ENCODE data around the gene IDH1. TPM values are rescaled to one million over a fixed set of nuclear protein-coding genes. Genes with fewer than 3 reads are reported as not detected.

IDH1 gene
- total RNA-seq (2016; rRNA removed; fragmentation: Illumina TruSeq; extraction: Trizol) = 1,077 and 1,654 TPM in 2 replicates
- total RNA-seq (2016; cell fraction: cytosol; rRNA removed; fragmentation: Illumina TruSeq; extraction: Trizol; ENCODE audit: low read depth) = 96.9 and 104 TPM in 2 replicates
- 1,083 and 1,679 TPM in 2 replicates for total RNA-seq (2016; cell fraction: insoluble cytoplasmic fraction; rRNA removed; fragmentation: Illumina TruSeq; extraction: Trizol)
- 314 and 331 TPM in 2 replicates for total RNA-seq (2016; cell fraction: membrane; rRNA removed; fragmentation: Illumina TruSeq; extraction: Trizol)
- total RNA-seq (2016; cell fraction: nucleus; rRNA removed; fragmentation: Illumina TruSeq; extraction: Trizol) = 500 TPM in 2 replicates
- polyA plus RNA-seq (2011; rRNA removed) = 258 and 312 TPM in 2 replicates
- 157 and 214 TPM in 2 replicates for polyA plus RNA-seq (2011; cell fraction: cytosol; rRNA removed)
- polyA plus RNA-seq (2011; cell fraction: nucleus; rRNA removed) = 167 and 204 TPM in 2 replicates
- 217 and 288 TPM in 2 replicates for polyA plus RNA-seq (2012)
- 73.2 and 78.3 TPM in 2 replicates for polyA plus RNA-seq (2016; cell fraction: cytosol; fragmentation: Illumina TruSeq; extraction: Trizol; ENCODE audit: low read depth)
- 1,387 and 1,488 TPM in 2 replicates for polyA plus RNA-seq (2016; cell fraction: insoluble cytoplasmic fraction; fragmentation: Illumina TruSeq; extraction: Trizol; ENCODE audit: low read depth)
- 191 and 213 TPM in 2 replicates for polyA plus RNA-seq (2016; cell fraction: membrane; fragmentation: Illumina TruSeq; extraction: Trizol; ENCODE audit: low read depth)
- polyA plus RNA-seq (2016; cell fraction: nucleus; fragmentation: Illumina TruSeq; extraction: Trizol; ENCODE audit: insufficient read depth, low read depth) = 593 and 621 TPM in 2 replicates
- 68.1 and 135 TPM in 2 replicates for polyA minus RNA-seq (2011; rRNA and poly(A)+ RNA removed; ENCODE audit: low replicate concordance)
- polyA minus RNA-seq (2011; cell fraction: cytosol; rRNA and poly(A)+ RNA removed) = 164 and 173 TPM in 2 replicates
- 247 and 293 TPM in 2 replicates for polyA minus RNA-seq (2011; cell fraction: nucleus; rRNA and poly(A)+ RNA removed)
- Bru-seq, nascent RNA = percentile 98 among the genes with signal in this experiment
- percentile 99 among the genes with signal in this experiment for BruChase-seq, experiment 1, labeled RNA remaining after a 6-hour chase
- percentile 99 among the genes with signal in this experiment for BruChase-seq, experiment 2, labeled RNA remaining after a 2-hour chase
- long read RNA-seq, experiment 1, transcript IDH1-201 (10 exons, 2,382 nt) = major isoform, 874 of 998 reads
- long read RNA-seq, experiment 1, transcript IDH1-203 (10 exons, 2,441 nt) = minor isoform, 6 of 998 reads
- long read RNA-seq, experiment 1, partial matches to known transcripts = 64 of 998 reads
- long read RNA-seq, experiment 1, other reads (novel, unspliced or antisense) = 43 of 998 reads
- long read RNA-seq, experiment 2, transcript IDH1-201 (10 exons, 2,382 nt) = major isoform, 167 of 511 reads
- long read RNA-seq, experiment 2, transcript IDH1-203 (10 exons, 2,441 nt) = minor isoform, 18 of 511 reads
- long read RNA-seq, experiment 2, partial matches to known transcripts = 87 of 511 reads
- long read RNA-seq, experiment 2, other reads (novel, unspliced or antisense) = 231 of 511 reads

GRCh38 chr2:208254871-208255556 is at the start of gene IDH1:
Gene IDH1 (minus strand): TSS chr2:208255071. CDS start chr2:208251551, 3,520 bp downstream.
- Histone ChIP-seq H3K4me2 (ENCODE audit: low read depth, low read length) (peak within 1 kb of the TSS; percentile 95), H2AFZ (ENCODE audit: low read length) (peak within 1 kb of the TSS; percentile 64), H3K9ac (ENCODE audit: insufficient read depth, low read depth, low read length) (peak within 1 kb of the TSS; percentile 91), H3K36me3 (replicated peaks in 1 of 2; ENCODE audit: control insufficient read depth in 1 of 2, insufficient read depth in 2 of 2, low read length in 2 of 2) (peaks cover 3 to 30% of the 10 kb centered on the region in 2 experiments; a peak in 4 of 5 replicates), H3K27ac (ENCODE audit: extremely low read length, insufficient read depth, low read length) (peak within 1 kb of the TSS; percentile 97), H3K4me1 (ENCODE audit: insufficient read depth, low read length) (peaks cover 65% of the 10 kb centered on the region), H3K9me3 (ENCODE audit: low read length) (no peaks in the 10 kb centered on the region), H3K4me3 (replicated peaks in 1 of 3; ENCODE audit: insufficient read depth in 1 of 3, low read depth in 2 of 3, low read length in 3 of 3) (peak within 1 kb of the TSS; percentile 85 to 100 (median 100)), H4K20me1 (ENCODE audit: insufficient read depth, low read length) (no peaks in the 10 kb centered on the region), H3K27me3 (ENCODE audit: control insufficient read depth in 1 of 2, insufficient read depth in 2 of 2, low read length in 2 of 2) (no peaks in the 10 kb centered on the region; a peak in 2 of 5 replicates), H3K79me2 (ENCODE audit: insufficient read depth, low read length) (peaks cover 40% of the 10 kb centered on the region)
- 1% methylated on average over 37 of the region's 48 CpGs for WGBS (ENCODE audit: low lambda C conversion rate)
- ChIA-PET CTCF (ENCODE audit: low intra/inter-chr PET ratio, low total read pairs) (interaction anchor here (1.1 to 2.4 kb wide), 6 partner anchors 10 to 153 kb away, joined by 3 to 11 read pairs (median 4); no protein-coding TSS in a partner anchor), POLR2A (interaction anchor here (0.7 to 7.8 kb wide), 27 partner anchors 10 to 1916 kb away, joined by 3 to 145 read pairs (median 5); partner anchors contain the start of genes CCNYL1, CREB1, FZD5 and KANSL1L)
- intact Hi-C loops (cut with micrococcal nuclease; ENCODE audit: unreplicated experiment) (loop anchor here (1.0 kb wide), 4 partner anchors 11 to 726 kb away; partner anchors contain the start of genes CREB1 and PIKFYVE), in situ Hi-C loops (cut with HindIII; ENCODE audit: extremely low pct_ligation_motif_present, low pct_unique_long_range_greater_than_20kb) (loop anchor here (5.0 to 25.0 kb wide), 3 partner anchors 78 to 543 kb away; partner anchors contain the start of gene CCNYL1)
- no TSS peak for BruUV-seq (replicated peaks)
- peak; percentile 81 for ATAC-seq
- peak; percentile 94 for DNase-seq (ENCODE audit: low spot score)
- FAIRE-seq = no peak
- TF ChIP-seq ZNF552 (CRISPR knock-in tag; IDR thresholded peaks at IDR 0.05; ENCODE audit: borderline replicate concordance) = no peak
- peak; percentile 73; the same call in 1 of the 2 replicates for TF ChIP-seq ZSCAN12 (CRISPR knock-in tag; IDR thresholded peaks at IDR 0.05)
- no peak for TF ChIP-seq ZNF33A (CRISPR knock-in tag; IDR thresholded peaks at IDR 0.05; ENCODE audit: borderline replicate concordance)
- TF ChIP-seq FOXK1 (CRISPR knock-in tag; IDR thresholded peaks at IDR 0.05; ENCODE audit: borderline replicate concordance, low read depth) = peak; percentile 30; the same call in 1 of the 2 replicates
- peak; percentile 86 for TF ChIP-seq HOXA5 (CRISPR knock-in tag; IDR thresholded peaks at IDR 0.05)
- peak; percentile 40; the same call in 1 of the 2 replicates for TF ChIP-seq FOXP4 (CRISPR knock-in tag; IDR thresholded peaks at IDR 0.05)
- TF ChIP-seq ZBTB1 (CRISPR knock-in tag; IDR thresholded peaks at IDR 0.05; ENCODE audit: borderline replicate concordance) = no peak; the same call in 1 of the 2 replicates
- TF ChIP-seq HINFP (CRISPR knock-in tag; IDR thresholded peaks at IDR 0.05; ENCODE audit: low read depth) = no peak
- TF ChIP-seq EZH2 (conservative IDR thresholded peaks at IDR 0.05; ENCODE audit: low read depth, low read length) = no peak
- TF ChIP-seq ARNT2 (CRISPR knock-in tag; IDR thresholded peaks at IDR 0.05; ENCODE audit: low read depth) = no peak; the same call in 1 of the 2 replicates
- no peak for TF ChIP-seq MYNN (CRISPR knock-in tag; IDR thresholded peaks at IDR 0.05; ENCODE audit: low read depth)
- no peak; the same call in 1 of the 2 replicates for TF ChIP-seq TBX3 (IDR thresholded peaks at IDR 0.05; ENCODE audit: borderline replicate concordance)
- TF ChIP-seq TCF7L2 (IDR thresholded peaks at IDR 0.05; ENCODE audit: low read depth, low read length) = no peak
